HepG2 (cell line): ENCODE results near the gene MRS2. TPM values are rescaled to one million over a fixed set of nuclear protein-coding genes. Genes with fewer than 3 reads are reported as not detected.

ENCODE experiments used
- BORCS8-MEF2B ChIP-seq: sonication (generic); formaldehyde crosslinking; IDR thresholded peaks from 2 replicates; pipeline ENCODE4 v1.8.0; 2022; ENCODE audit warnings: mild to moderate bottlenecking, missing genetic modification reagents
- CENPT ChIP-seq: sonication (generic); formaldehyde crosslinking; IDR thresholded peaks from 2 replicates; pipeline ENCODE4 v1.8.0; 2022; ENCODE audit warnings: low read depth, mild to moderate bottlenecking, moderate library complexity, missing genetic modification reagents
- GATAD1 ChIP-seq: IDR thresholded peaks from 2 replicates; pipeline ENCODE4 v1.6.1; 2016; ENCODE audit warnings: missing genetic modification reagents, missing compliant biosample characterization
- IKZF4 ChIP-seq: sonication (generic); formaldehyde crosslinking; IDR thresholded peaks from 2 replicates; pipeline ENCODE4 v1.5.1; 2020; ENCODE audit warnings: borderline replicate concordance, mild to moderate bottlenecking, low read depth, missing genetic modification reagents; ENCODE audit errors: not compliant biosample characterization
- KDM4B ChIP-seq: sonication (generic); formaldehyde crosslinking; IDR thresholded peaks from 2 replicates; pipeline ENCODE4 v1.4.0; 2020; ENCODE audit warnings: missing genetic modification reagents
- MAF1 ChIP-seq: sonication (generic); formaldehyde crosslinking; IDR thresholded peaks from 2 replicates; pipeline ENCODE4 v1.5.0; 2020; ENCODE audit warnings: missing genetic modification reagents, borderline replicate concordance
- MTA1 ChIP-seq: sonication (generic); formaldehyde crosslinking; IDR thresholded peaks from 2 replicates; pipeline ENCODE4 v1.4.0; 2020; ENCODE audit warnings: missing genetic modification reagents, mild to moderate bottlenecking, borderline replicate concordance
- NFE2 ChIP-seq: sonication (generic); formaldehyde crosslinking; IDR thresholded peaks from 2 replicates; pipeline ENCODE4 v1.4.0; 2020; ENCODE audit warnings: missing genetic modification reagents
- NKX3-1 ChIP-seq: sonication (generic); formaldehyde crosslinking; IDR thresholded peaks from 2 replicates; pipeline ENCODE4 v1.5.0; 2020; ENCODE audit warnings: missing genetic modification reagents
- PREB ChIP-seq: sonication (generic); formaldehyde crosslinking; IDR thresholded peaks from 2 replicates; pipeline ENCODE4 v1.4.0; 2020; ENCODE audit warnings: missing genetic modification reagents
- RBM22 ChIP-seq: fragments of 200-400 bp; formaldehyde crosslinking; optimal IDR thresholded peaks from 2 replicates; pipeline ENCODE3; 2017; ENCODE audit warnings: mild to moderate bottlenecking, low read length, moderate library complexity
- SAP130 ChIP-seq: IDR thresholded peaks from 2 replicates; pipeline ENCODE4 v1.6.1; 2016; ENCODE audit warnings: low read depth
- SKI ChIP-seq: fragments of 450-650 bp; IDR thresholded peaks from one replicate; pipeline ENCODE4 v1.6.1; 2018; ENCODE audit warnings: mild to moderate bottlenecking; ENCODE audit not compliant: partially characterized antibody
- SNAI1 ChIP-seq: sonication (generic); formaldehyde crosslinking; IDR thresholded peaks from 2 replicates; pipeline ENCODE4 v1.5.0; 2020; ENCODE audit warnings: mild to moderate bottlenecking, missing genetic modification reagents, borderline replicate concordance
- SOX13 ChIP-seq, 3 experiments: fragments of 450-650 bp in 1 of 3; sonication (generic) in 1 of 3; formaldehyde crosslinking in 1 of 3; IDR thresholded peaks in 2 of 3; conservative IDR thresholded peaks in 1 of 3; 2 replicates each; pipeline versions ENCODE4 v1.5.0 to v1.6.1; 2016 to 2020; ENCODE audit warnings: antibody characterized with exemption in 1 of 3, mild to moderate bottlenecking in 1 of 3, missing compliant biosample characterization in 1 of 3, missing genetic modification reagents in 1 of 3, moderate library complexity in 1 of 3
- SP5 ChIP-seq: IDR thresholded peaks from 2 replicates; pipeline ENCODE4 v1.6.1; 2016; ENCODE audit warnings: low read depth, borderline replicate concordance
- SYNCRIP ChIP-seq: fragments of 200-400 bp; formaldehyde crosslinking; IDR thresholded peaks from 2 replicates; pipeline ENCODE4 v1.6.1; 2018; ENCODE audit warnings: mild to moderate bottlenecking, low read depth, low read length; ENCODE audit not compliant: insufficient read depth
- TGIF2 ChIP-seq: IDR thresholded peaks from 2 replicates; pipeline ENCODE4 v1.6.1; 2016; ENCODE audit warnings: control low read depth, missing compliant biosample characterization
- ZC3H13 ChIP-seq: sonication (generic); formaldehyde crosslinking; IDR thresholded peaks from 2 replicates; pipeline ENCODE4 v1.8.1; 2023; ENCODE audit warnings: mild to moderate bottlenecking, missing genetic modification reagents, moderate library complexity
- ZNF770 ChIP-seq: sonication (generic); formaldehyde crosslinking; IDR thresholded peaks from 2 replicates; pipeline ENCODE4 v1.5.0; 2020; ENCODE audit warnings: mild to moderate bottlenecking, missing genetic modification reagents
- ZNF775 ChIP-seq: sonication (generic); formaldehyde crosslinking; IDR thresholded peaks from 2 replicates; pipeline ENCODE4 v1.4.0; 2020; ENCODE audit warnings: missing genetic modification reagents, mild to moderate bottlenecking, moderate library complexity, borderline replicate concordance
- ZNF83 ChIP-seq: sonication (generic); formaldehyde crosslinking; IDR thresholded peaks from 2 replicates; pipeline ENCODE4 v1.4.0; 2020; ENCODE audit warnings: missing genetic modification reagents, mild to moderate bottlenecking, borderline replicate concordance
- ZNF879 ChIP-seq: sonication (generic); formaldehyde crosslinking; IDR thresholded peaks from 2 replicates; pipeline ENCODE4 v1.8.1; 2023; ENCODE audit warnings: missing genetic modification reagents
- polyA plus RNA-seq, 8 experiments: library from polyadenylated mRNA; depleted of rRNA in 3 of 8; stranded (reverse) in 7 of 8; unstranded in 1 of 8; fragments of >200 nt; fragmentation: Illumina TruSeq in 4 of 8; extraction: Trizol in 4 of 8; gene quantifications; 2 replicates each; pipeline versions ENCODE4 v1.2.1 to v1.2.3, GENCODE V29; 2011 to 2016; ENCODE audit warnings: low read depth in 4 of 8, missing spikeins in 1 of 8, mixed read lengths in 1 of 8; ENCODE audit not compliant: insufficient read depth in 1 of 8
- total RNA-seq, 5 experiments: library from RNA; depleted of rRNA; stranded (reverse); fragments of >200 nt; fragmentation: Illumina TruSeq; extraction: Trizol; gene quantifications; 2 replicates each; pipeline ENCODE4 v1.2.3, GENCODE V29; 2016; ENCODE audit warnings: low read depth in 1 of 5

Gene MRS2
- total and polyA plus RNA-seq, 2 of the 13 experiments (the other 11 are each of a cell fraction or from before 2014, with no cell fraction given) = 31.1 to 83.8 TPM

GRCh38 chr6:24402697-24403500 is at the start of gene MRS2 (continued):
- TF ChIP-seq SOX13 (IDR thresholded peaks at IDR 0.05) (no peak), SOX13 (CRISPR knock-in tag; conservative IDR thresholded peaks at IDR 0.05 in 1 of 2, IDR thresholded peaks at IDR 0.05 in 1 of 2) (peak in 1 of 2 experiments; percentile 7; a peak in 1 of 4 replicates), PREB (no peak; the same call in 1 of the 2 replicates), GATAD1 (peak; percentile 94), RBM22 (no peak), ZNF775 (CRISPR knock-in tag) (0 out of 2 replicates have a peak, but pooled peaks have one; percentile 75), SP5 (no peak), SAP130 (peak; percentile 87), NFE2 (CRISPR knock-in tag) (no peak), CENPT (peak; percentile 55; the same call in 1 of the 2 replicates), ZNF770 (CRISPR knock-in tag) (0 out of 2 replicates have a peak, but pooled peaks have one; percentile 53), MAF1 (peak; percentile 90; the same call in 1 of the 2 replicates), KDM4B (CRISPR knock-in tag) (peak; percentile 27), SKI (peak; percentile 95), TGIF2 (CRISPR knock-in tag) (peak; percentile 61), BORCS8-MEF2B (CRISPR knock-in tag) (peak; percentile 98), ZC3H13 (CRISPR knock-in tag) (peak; percentile 97), IKZF4 (CRISPR knock-in tag) (peak; percentile 70), ZNF879 (peak; percentile 97), SYNCRIP (no peak), NKX3-1 (CRISPR knock-in tag) (no peak; the same call in none of the 2 replicates), MTA1 (CRISPR knock-in tag) (peak; percentile 95), ZNF83 (CRISPR knock-in tag) (peak; percentile 85; the same call in 1 of the 2 replicates), SNAI1 (CRISPR knock-in tag) (peak; percentile 95)
